GM19099 (cell line): ENCODE results near the gene OSBPL10.

Experiments used
- POLR2A ChIP-seq: IDR thresholded peaks from 3 replicates; pipeline ENCODE4 v1.6.1; 2011; ENCODE audit warnings: low read depth; ENCODE audit not compliant: insufficient read length; ENCODE audit errors: extremely low read depth

The OSBPL10 gene

DNA sequence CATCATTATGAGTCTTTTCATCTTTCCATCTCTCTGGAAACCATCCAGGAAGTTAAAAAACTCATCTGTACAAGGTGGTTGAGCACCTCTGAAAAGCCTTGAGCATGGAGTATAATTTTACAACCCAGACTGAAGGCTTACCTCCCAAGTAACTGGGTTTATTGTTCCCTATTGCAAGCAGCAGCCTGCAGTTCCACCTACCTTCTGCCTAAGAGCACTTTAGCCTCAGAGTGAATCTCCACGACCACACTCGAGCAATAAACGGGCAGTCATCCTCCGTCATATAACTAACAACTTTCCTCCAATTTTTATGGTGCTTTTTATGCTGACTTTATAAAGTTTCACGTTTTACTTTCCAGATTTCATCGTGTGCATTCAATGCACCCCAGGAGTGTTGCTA, 32.8 kb downstream of the OSBPL10 start:
- no peak for TF ChIP-seq POLR2A

DNA sequence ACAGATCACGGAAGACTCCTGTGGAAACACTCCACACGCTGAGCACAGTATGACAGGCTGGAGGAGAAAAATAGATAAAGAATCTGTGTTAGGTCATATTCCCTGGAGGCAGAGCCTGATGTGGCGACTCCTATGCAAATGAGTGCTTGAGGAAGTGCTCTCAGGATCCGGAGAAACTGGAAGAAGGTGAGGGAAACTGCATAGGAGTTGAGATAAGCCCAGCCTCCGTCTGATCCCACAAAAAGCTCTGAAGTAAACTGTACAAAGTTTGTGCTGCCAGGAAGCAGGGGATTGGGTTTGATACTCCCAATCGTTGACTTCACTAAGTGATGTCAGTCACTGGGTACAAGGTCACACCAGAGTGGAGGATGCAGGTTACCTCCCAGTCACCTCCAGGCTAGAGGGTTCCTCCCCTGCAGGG, 33.4 kb downstream of the OSBPL10 start:
- TF ChIP-seq POLR2A: no peak

DNA sequence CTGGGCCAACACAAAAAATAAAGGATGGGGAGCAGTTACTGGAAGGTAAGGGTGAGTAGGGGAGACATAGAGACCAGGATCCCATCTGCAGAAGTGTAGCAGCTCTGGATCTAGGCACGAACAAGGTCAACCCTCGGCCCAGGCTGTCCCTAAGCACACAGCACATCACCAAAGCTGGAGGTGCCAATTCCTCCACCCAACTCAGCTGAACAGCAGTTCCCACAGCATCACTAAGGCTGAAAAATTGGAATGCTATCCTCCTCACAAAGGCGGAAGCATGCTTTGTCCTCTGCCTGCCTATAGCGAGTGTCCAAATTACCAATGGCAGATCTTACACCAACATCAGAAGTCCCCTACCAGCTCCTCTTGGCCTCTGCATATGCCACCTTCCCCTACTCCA, 33.9 kb downstream of the OSBPL10 start:
- TF ChIP-seq POLR2A: no peak

DNA sequence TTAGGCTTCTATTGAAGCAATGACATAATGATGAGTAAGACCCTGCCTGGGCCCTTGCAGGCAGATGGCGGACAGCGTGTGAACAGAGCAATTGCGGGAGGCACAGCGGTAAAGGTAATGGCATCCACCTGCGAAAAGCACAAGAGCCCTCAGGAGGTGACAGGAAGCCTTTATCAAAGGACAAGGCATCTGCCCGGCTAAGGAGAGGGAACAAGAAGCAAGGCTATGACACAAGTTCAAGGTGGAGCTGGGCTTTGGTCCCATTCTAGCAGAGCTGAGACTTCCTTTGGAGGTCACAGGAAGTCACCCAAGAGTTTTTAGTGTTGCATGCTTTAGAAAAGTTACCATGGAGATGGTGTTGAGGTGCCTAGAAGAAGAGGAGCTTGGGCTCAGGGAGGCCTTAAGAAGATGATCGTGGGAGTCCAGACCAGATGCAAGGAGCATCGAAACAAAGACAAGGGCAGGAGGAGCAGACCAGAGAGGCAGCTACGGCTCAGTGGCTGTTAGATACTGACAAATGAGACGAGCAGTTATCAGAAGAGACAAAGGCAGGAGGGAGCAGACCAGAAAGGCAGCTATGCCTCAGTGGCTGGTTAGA, 34.5 kb downstream of the OSBPL10 start:
- TF ChIP-seq POLR2A: no peak

DNA sequence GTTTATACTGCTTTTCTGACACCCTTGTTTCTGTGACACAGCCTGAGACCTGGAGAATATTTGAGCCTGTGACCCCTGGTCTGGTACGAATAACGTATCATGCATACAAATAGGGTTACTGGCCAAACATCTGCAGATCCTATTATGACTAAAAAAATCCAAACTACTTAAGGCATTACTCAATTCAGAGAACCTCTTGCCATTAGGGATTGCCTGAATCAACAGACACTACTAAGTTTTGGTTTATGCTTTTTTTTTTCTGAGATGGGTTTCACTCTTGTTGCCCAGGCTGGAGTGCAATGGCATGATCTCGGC, 35.4 kb downstream of the OSBPL10 start:
- TF ChIP-seq POLR2A: no peak

DNA sequence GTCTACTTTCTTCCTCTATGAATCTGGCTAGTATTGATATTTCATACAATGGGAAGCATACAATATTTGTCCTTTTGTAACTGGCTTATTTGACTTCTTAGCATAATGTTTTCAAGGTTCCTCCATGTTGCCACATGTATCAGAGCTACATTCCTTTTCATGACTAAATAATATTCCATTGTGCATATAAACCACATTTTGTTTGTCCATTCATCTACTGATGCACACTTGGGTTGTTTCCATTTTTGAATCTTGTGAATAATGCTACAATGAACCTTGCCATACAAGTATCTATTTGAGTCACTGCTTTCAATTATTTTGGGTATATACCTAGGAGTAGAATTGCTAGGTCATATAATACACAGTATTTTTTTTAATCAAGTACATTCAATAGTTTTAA, 38.0 kb downstream of the OSBPL10 start:
- TF ChIP-seq POLR2A: no peak

DNA sequence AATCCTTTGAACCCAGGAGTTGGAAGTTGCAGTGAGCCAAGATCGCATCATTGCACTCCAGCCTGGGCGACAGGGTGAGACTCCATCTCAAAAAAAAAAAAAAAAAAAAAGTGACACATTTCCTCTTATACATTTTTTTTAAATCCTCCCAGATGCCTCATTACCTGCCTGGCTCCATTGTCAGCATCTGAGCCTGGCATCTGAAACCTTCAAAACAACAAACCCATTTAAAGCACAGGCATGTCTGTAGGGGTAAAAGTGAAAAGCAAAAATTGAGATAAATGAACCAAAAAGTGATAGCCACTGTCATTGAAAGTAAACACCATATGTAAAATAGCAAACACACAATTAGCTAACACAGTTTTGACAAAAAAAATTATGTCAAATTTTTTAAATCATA, 38.6 kb downstream of the OSBPL10 start:
- no peak for TF ChIP-seq POLR2A

DNA sequence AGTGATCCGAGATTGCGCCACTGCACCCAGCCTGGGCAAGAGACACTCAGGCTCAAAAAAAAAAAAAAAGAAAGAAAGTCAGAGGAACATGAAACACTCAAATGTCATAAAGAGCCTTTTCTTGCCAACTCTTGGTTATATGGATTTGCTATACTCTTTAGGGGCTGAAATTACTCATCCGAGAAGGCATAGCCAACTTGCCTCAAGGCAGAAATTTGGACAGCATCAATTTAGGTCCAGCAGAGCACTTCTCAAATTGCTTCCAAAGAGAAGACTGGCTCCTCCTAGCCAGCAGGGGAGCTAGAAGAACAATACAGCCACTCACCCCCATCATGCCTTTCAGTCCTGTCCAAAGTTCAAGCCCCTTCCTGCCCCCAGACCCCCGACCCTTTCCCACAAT, 43.8 kb downstream of the OSBPL10 start:
- TF ChIP-seq POLR2A: no peak

DNA sequence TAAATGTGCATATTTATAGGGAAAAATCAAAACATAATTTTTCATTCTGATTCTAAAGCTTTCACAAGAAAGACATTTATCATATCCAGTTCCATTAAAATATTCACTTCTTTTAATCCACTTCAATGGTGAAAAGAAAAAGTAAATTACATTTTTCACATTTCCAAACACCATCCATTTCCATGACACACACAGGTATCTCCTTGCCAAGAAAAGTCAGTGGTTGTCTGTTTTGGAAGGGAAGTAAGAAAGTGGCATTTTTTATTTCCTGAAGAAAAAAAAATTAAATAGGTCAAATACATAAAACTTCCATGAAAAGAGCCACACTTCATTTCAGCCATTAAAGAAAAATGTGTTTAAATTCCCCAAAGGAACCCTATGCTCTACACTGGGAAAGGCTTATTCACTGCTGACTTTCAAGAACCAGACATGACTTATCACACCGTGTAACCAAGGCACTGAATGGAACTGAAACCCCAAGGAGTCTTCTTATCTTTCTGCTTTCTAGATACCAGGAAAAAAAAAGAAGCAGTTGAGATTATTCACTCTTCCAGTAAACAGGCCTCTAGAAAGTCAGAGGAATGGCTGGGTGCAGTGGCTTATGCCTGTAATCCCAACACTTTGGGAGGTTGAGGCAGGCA, 44.5 kb downstream of the OSBPL10 start:
- TF ChIP-seq POLR2A: no peak

DNA sequence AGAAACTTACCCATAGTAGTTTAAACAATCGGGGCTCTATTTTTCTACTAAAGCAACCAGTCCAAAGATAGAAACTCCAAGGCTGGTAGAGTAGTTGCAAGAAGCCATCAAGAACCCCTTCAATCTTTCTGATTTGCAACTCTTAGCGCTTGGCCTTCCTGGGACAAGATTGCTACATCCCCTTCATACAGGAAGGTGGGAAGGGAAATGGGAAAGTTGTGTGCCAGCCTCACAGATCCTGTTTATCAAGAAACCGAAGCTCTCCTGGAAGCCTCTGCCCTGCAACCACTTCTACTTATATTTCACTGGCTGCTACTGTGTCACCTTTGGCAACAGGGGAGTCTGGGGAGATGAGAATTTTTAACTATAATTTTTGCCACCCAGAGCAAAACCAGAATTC, 46.2 kb downstream of the OSBPL10 start:
- TF ChIP-seq POLR2A: no peak

DNA sequence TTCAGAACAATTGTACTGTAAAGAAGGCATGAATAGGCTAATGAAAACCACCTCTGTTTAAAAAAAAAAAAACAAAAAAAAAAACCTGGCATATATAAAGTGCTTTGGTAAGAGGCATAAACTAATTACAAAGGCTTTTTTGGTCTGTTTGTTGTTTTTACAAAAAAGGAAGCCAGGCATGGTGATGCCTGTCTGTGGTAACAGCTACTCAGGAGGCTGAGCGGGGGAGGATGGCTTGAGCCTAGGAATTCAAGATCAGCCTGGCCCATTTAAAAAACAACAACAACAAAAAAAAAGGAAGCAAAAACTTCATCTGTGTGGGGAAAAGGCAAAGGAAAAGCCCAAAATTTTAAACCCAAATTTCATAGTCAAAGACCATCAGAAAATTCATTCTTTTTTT, 47.0 kb downstream of the OSBPL10 start:
- no peak for TF ChIP-seq POLR2A

DNA sequence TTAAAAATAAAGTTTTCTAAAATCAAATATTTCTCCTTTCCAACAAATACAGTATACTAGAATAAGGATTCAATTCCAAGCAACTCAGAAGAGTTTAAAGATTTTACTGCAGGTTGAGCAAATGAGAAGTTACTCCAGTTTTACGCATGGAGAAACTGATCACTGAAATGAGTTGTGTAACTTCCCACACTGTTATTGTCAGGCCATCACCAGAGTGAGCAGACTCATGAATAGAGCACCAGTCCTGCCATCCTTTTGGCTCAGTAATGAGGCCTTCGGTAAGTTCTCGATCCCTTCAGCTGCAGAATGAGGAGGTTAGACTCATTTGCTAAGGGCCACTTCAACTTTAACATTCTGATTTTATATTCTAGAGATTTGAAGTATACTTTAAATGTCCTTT, 48.1 kb downstream of the OSBPL10 start:
- TF ChIP-seq POLR2A: no peak

DNA sequence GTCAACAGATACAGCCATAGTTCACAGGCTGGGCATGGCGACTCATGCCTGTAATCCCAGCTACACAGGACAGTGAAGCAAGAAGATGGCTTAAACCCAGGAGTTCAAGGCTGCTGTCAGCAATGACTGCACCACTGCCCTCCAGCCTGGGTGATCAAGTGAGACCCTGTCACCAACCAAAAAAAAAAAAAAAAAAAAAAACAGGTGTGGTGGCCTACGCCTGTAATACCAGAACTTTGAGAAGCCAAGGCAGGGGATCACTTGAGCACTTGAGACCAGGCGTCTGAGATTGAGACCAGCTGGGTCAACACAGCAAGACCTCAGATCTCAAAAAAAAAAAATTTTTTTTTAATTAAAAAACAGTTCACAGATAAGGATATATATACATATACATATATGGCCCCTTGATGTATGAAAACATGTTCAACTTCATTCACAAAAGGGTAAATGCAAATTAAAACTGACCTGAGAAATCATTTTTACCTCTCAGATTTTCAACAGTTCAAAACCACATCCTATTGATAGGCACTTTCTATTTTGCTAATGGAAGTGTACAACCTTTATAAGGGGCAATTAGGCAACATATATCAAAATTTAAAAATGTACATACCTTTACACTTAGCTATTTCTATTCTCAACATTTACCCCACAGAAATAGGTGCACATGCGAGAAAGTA, 51.1 kb downstream of the OSBPL10 start:
- no peak for TF ChIP-seq POLR2A

DNA sequence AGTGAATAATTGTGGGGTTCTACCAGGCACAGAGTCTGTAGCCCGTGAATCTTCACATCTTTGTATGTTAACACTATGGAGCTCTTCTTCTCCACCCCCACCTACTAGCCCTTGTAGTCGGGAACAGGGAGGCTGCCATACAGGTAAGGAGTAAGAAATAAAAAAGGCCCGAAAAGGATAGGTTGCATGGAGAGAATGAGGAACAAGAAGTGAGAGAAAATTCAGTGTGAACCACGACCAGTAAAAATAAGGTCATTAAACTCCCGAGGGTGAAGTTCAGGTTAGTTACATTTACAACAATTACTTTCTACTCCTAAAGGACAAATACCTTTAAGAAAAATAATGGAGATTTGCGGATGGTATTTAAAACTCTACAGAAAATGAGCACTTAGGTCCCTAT, 53.3 kb downstream of the OSBPL10 start:
- no peak for TF ChIP-seq POLR2A

DNA sequence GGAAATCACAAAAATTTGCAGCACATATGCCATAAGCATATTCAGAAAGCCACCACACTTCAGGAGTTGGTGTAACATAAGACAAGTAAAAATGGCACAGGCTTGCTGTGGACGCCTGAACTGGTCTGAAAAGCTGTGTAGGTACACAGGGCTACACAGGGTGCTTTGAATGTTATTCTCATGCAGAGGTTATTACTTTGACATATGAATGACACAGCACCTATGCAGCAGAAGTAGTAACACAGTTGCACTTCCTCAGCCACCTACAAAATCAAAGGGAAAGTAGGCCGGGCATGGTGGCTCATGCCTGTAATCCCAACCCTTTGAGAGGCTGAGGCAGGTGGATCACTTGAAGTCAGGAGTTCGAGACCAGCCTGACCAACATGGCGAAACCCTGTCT, 54.5 kb downstream of the OSBPL10 start:
- TF ChIP-seq POLR2A: no peak

DNA sequence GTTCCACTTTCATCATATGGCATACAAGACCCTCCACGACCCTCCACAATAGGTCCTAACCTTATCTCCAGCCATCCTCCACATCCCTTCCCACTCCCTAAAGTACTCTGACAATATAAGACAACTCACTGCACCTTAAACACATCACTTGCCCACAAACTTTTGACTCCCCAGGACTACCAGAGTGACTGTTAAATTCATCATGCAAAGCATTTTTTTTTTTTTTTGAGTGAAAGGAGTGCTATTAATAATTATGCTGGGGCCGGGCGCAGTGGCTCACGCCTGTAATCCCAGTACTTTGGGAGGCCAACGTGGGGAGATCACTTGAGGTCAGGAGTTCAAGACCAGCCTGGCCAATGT, 55.8 kb downstream of the OSBPL10 start:
- no peak for TF ChIP-seq POLR2A
